Lower leg skin (tissue), 4 donors: ENCODE measurements around the gene ANK3. TPM values are rescaled to one million over a fixed set of nuclear protein-coding genes. Genes with fewer than 3 reads are reported as not detected.

Source experiments
- DNase-seq, 2 donors: peaks; one replicate each; pipeline ENCODE4 v3.0.0-alpha.2; 2019; ENCODE audit warnings: low spot score in 2 of 2
- H3K4me3 ChIP-seq: fragments of 200-600 bp; sonication (generic); 2 replicates; pipeline ENCODE4 v1.5.1; 2017; ENCODE audit warnings: mild to moderate bottlenecking, low read depth; ENCODE audit not compliant: poor library complexity, severe bottlenecking
- POLR2A ChIP-seq, 2 donors: fragments of 450-650 bp; IDR thresholded peaks; one replicate each; pipeline ENCODE4 v1.6.1; 2016 to 2017; ENCODE audit warnings: antibody characterized with exemption in 2 of 2, mild to moderate bottlenecking in 1 of 2, moderate library complexity in 1 of 2
- WGBS, 2 donors: methylation state at CpG; one replicate each; pipeline ENCODE4 v1.1.5; 2018; 5-methylcytosine and 5-hydroxymethylcytosine counted together
- intact Hi-C: fragments of 100-400 bp; cut with DNase I; formaldehyde crosslinking; loops from one replicate; pipeline ENCODE4 v1.15.0; 2023; ENCODE audit warnings: low total_unique reads
- total RNA-seq, 4 donors: library from RNA; depleted of rRNA; stranded (reverse); fragments of >200 nt; gene quantifications; one replicate each; pipeline ENCODE4 v1.1.0, GENCODE V29; 2016
- TF ChIP-seq, protein P1 (sequence below), 3 donors: fragments of 450-650 bp; IDR thresholded peaks; one replicate each; pipeline ENCODE4 v1.5.1; 2016; ENCODE audit warnings: antibody characterized with exemption in 3 of 3, mild to moderate bottlenecking in 3 of 3, moderate library complexity in 2 of 3

The ANK3 gene
- total RNA-seq, 4 donors from 2014 or later = 76.2 to 107 (median 91.5) TPM

DNA sequence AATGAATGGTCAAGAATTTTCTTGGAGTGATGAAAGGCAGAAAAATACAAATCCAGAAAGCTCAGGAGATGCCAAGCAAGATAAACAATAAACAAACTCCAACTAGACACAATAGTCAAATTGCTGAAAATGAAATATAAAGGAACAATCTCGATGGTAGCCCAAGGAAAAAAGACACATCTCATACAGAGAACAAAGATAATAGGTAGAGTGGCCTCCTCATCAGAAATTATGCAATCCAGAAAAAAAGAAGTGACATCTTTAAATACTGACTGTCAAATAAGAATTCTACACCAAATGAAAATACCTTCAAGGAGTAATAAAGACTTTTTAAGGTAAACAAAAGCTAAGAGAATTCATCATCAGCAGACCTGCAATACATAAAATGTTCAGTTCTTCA, 150.4 kb downstream of the ANK3 start:
- no peak for DNase-seq
- intact Hi-C loops = no loop called here
- WGBS, 2 donors = 88 to 93% methylated on average over 1 of the region's 1 CpG
- TF ChIP-seq POLR2A (IDR thresholded peaks at IDR 0.05) = no peak
- TF ChIP-seq, protein P1, sequence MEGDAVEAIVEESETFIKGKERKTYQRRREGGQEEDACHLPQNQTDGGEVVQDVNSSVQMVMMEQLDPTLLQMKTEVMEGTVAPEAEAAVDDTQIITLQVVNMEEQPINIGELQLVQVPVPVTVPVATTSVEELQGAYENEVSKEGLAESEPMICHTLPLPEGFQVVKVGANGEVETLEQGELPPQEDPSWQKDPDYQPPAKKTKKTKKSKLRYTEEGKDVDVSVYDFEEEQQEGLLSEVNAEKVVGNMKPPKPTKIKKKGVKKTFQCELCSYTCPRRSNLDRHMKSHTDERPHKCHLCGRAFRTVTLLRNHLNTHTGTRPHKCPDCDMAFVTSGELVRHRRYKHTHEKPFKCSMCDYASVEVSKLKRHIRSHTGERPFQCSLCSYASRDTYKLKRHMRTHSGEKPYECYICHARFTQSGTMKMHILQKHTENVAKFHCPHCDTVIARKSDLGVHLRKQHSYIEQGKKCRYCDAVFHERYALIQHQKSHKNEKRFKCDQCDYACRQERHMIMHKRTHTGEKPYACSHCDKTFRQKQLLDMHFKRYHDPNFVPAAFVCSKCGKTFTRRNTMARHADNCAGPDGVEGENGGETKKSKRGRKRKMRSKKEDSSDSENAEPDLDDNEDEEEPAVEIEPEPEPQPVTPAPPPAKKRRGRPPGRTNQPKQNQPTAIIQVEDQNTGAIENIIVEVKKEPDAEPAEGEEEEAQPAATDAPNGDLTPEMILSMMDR (IDR thresholded peaks at IDR 0.05) = no peak
- no peak overlapping the region for H3K4me3 ChIP-seq

DNA sequence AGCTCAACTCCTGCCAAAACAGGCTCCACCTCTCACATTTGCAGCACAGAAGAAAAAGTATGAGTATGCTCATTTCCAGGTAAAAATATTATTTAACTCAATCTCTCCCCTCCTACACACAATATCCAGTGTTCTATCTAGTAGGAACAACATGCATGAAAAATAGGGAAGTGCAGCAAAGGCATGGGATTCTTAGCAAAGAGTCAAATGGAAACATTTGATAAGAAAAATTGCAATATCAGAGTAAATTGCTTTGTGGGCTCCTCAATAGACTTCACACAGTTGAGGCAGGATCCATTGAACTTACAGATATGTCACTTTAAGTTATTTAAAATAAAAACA, 150.9 kb downstream of the ANK3 start:
- no peak for DNase-seq
- H3K4me3 ChIP-seq = no peak overlapping the region
- no peak for TF ChIP-seq POLR2A (IDR thresholded peaks at IDR 0.05)
- TF ChIP-seq, protein P1 (IDR thresholded peaks at IDR 0.05) = no peak

DNA sequence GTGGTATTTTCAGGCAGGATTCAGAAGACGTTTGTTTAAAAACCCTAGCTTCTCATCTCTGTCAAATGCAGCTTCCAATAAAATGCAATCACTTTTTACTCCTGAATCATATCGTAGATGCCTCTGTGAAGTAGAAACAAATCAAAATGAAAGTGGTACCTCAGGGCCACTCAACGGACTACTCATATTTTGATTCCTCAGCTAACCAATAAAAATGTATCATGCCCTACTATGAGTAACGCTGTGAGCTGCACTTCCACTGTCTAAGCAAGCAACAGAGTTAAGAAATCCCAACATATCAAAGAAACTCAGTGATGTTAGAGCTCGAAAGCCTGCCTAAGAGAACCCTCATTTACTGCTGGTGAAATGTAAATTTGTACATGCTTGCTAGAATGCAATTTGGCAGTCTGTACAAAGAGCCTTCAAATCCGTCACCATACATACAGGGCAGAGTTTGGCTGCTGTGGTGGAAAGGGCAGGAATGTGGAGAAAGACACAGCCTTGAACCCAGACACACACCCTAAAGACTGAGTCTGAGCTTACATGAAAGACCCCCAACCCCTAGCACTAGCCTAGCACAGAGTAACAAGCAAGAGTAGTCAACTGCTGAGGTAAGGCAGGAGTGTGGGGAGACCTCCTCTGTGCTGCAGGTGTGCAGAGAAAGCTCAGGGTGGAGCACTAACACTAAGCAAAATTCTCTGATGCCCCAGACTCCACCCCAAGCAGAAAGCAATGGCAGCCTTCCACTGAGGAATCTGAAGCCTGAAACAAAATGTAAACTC, 151.5 kb downstream of the ANK3 start:
- no peak for TF ChIP-seq POLR2A (IDR thresholded peaks at IDR 0.05)
- TF ChIP-seq, protein P1 (IDR thresholded peaks at IDR 0.05) = no peak
- no peak overlapping the region for H3K4me3 ChIP-seq
- WGBS, 2 donors = 58 to 68% methylated on average over 6 of the region's 6 CpGs
- intact Hi-C loops = no loop called here
- no peak for DNase-seq

More for the DNA sequence above, 150.9 kb downstream of the ANK3 start:
- intact Hi-C loops = no loop called here

DNA sequence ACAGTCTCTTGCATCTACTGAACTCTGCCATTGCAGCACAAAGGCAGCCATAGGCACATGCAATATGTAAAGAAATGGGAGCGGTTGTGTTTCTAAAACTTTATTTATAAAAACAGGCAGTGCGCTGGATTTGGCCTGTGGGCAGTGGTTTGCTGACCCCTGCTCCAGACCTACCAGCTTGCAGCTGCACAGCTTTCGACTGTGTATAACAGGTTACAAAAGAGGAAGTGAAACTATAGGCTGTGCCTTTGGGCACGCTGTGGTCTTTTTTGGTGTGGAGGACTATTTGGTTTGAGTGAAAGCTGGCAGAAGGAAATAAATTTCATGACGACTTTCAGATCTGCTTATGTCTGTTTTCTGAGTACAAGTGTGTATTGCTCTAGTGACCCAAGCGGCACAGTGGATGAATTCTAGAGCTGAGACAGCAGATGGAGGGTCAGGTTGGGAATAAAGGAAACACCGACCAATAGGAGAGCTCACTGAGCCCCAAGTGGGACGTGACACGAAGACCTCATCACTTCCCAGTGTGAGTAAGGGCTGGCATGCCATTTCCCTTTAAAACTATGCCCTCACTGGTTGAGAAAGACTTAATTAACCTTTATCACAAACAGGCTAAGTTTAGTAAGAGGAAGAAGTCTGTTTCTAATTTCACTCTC, 152.7 kb downstream of the ANK3 start:
- DNase-seq = peak in 1 of 2 donors; percentile 44
- 64 to 69% methylated on average over 9 of the region's 9 CpGs for WGBS, 2 donors
- H3K4me3 ChIP-seq = no peak overlapping the region
- intact Hi-C loops = no loop called here
- TF ChIP-seq, protein P1 (IDR thresholded peaks at IDR 0.05) = no peak
- TF ChIP-seq POLR2A (IDR thresholded peaks at IDR 0.05) = no peak

DNA sequence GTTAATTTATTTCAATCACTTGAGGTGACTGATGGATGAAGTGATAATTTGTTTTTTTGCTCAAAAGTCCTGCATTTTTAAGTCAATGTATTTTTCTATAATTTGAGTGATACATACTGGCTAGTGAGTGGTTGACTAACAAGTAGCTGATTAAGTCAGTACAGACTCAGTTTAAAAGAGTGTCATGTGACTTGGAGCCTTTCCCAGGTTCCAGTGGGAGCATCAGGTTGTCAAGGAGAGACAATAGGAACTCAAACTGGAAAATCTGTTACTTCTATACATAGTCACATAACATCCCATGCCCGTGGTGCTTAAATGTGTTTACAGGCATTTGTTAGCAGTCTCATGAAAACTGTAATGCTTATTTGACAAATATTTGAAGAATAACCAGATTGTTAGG, 154.7 kb downstream of the ANK3 start:
- no peak overlapping the region for H3K4me3 ChIP-seq
- WGBS, 2 donors = 28 to 52% methylated on average over 1 of the region's 1 CpG
- intact Hi-C loops = no loop called here
- TF ChIP-seq, protein P1 (IDR thresholded peaks at IDR 0.05) = no peak
- TF ChIP-seq POLR2A (IDR thresholded peaks at IDR 0.05) = no peak
- DNase-seq = no peak
